HepG2 (cell line): ENCODE data around the gene TSPAN15.

Experiments
- MAFG ChIP-seq: sonication (generic); formaldehyde crosslinking; IDR thresholded peaks from 2 replicates; pipeline ENCODE4 v1.5.1; 2020; ENCODE audit warnings: mild to moderate bottlenecking, missing genetic modification reagents
- MLX ChIP-seq: IDR thresholded peaks from 2 replicates; pipeline ENCODE4 v1.6.1; 2016
- PHF8 ChIP-seq: sonication (generic); formaldehyde crosslinking; IDR thresholded peaks from 2 replicates; pipeline ENCODE4 v1.5.0; 2020; ENCODE audit warnings: missing genetic modification reagents
- POLR2AphosphoS5 ChIP-seq: IDR thresholded peaks from 2 replicates; pipeline ENCODE4 v1.6.1; 2012; ENCODE audit warnings: low read depth, low read length
- PRMT3 ChIP-seq: sonication (generic); formaldehyde crosslinking; IDR thresholded peaks from 2 replicates; pipeline ENCODE4 v1.8.1; 2022; ENCODE audit warnings: low read depth, mild to moderate bottlenecking, moderate library complexity, missing genetic modification reagents, borderline replicate concordance
- TCF7L2 ChIP-seq: IDR thresholded peaks from 2 replicates; pipeline ENCODE4 v1.6.1; 2011; ENCODE audit warnings: mild to moderate bottlenecking, low read depth, low read length, moderate library complexity
- ZNF124 ChIP-seq: sonication (generic); formaldehyde crosslinking; IDR thresholded peaks from 2 replicates; pipeline ENCODE4 v1.4.0; 2020; ENCODE audit warnings: missing genetic modification reagents
- ZNF207 ChIP-seq: fragments of 450-650 bp; IDR thresholded peaks from 2 replicates; pipeline ENCODE4 v1.6.1; 2016; ENCODE audit warnings: antibody characterized with exemption, borderline replicate concordance
- ZNF549 ChIP-seq: sonication (generic); formaldehyde crosslinking; IDR thresholded peaks from 2 replicates; pipeline ENCODE4 v1.5.0; 2020; ENCODE audit warnings: missing genetic modification reagents

GRCh38 chr10:69410487-69410886 is 40.8 kb upstream of the TSPAN15 start:
- TF ChIP-seq POLR2AphosphoS5 (no peak), ZNF549 (CRISPR knock-in tag) (no peak), ZNF207 (no peak), PHF8 (no peak), MLX (CRISPR knock-in tag) (no peak), MAFG (CRISPR knock-in tag) (no peak), PRMT3 (CRISPR knock-in tag) (no peak), ZNF124 (CRISPR knock-in tag) (no peak), TCF7L2 (no peak)
